HEK293T (cell line): ENCODE results near the gene NEUROD1.

ENCODE experiments used
- CTCF ChIA-PET: fragments of 350-600 bp; formaldehyde crosslinking; extraction: SDS; loops from one replicate; lab custom pipeline; 2021; ENCODE audit warnings: antibody characterized with exemption, inconsistent platforms; lab: Yijun Ruan, JAX
- POLR2A ChIA-PET: fragments of 350-600 bp; formaldehyde crosslinking; extraction: SDS; loops from one replicate; lab custom pipeline; 2020; ENCODE audit warnings: antibody characterized with exemption, inconsistent platforms; lab: Yijun Ruan, JAX
- DNase-seq: peaks from one replicate; pipeline ENCODE4 v3.0.0; 2012; ENCODE audit warnings: mixed read lengths; ENCODE audit errors: extremely low spot score
- ARNT ChIP-seq: fragments of 450-650 bp; IDR thresholded peaks from 2 replicates; pipeline ENCODE4 v1.6.1; 2017; ENCODE audit warnings: mild to moderate bottlenecking
- BHLHE40 ChIP-seq: fragments of 450-650 bp; IDR thresholded peaks from 2 replicates; pipeline ENCODE4 v1.6.1; 2016; ENCODE audit warnings: mild to moderate bottlenecking, moderate library complexity, borderline replicate concordance
- CTBP1 ChIP-seq: fragments of 450-650 bp; IDR thresholded peaks from 2 replicates; pipeline ENCODE4 v1.6.1; 2016; ENCODE audit warnings: borderline replicate concordance
- ELF4 ChIP-seq: fragments of 450-650 bp; IDR thresholded peaks from 2 replicates; pipeline ENCODE4 v1.6.1; 2017; ENCODE audit warnings: antibody characterized with exemption
- FOXA1 ChIP-seq: fragments of 450-650 bp; IDR thresholded peaks from 2 replicates; pipeline ENCODE4 v1.6.1; 2016; ENCODE audit warnings: mild to moderate bottlenecking
- FOXK2 ChIP-seq: fragments of 450-650 bp; IDR thresholded peaks from 2 replicates; pipeline ENCODE4 v1.6.1; 2016; ENCODE audit warnings: mild to moderate bottlenecking
- FOXM1 ChIP-seq: fragments of 450-650 bp; IDR thresholded peaks from 2 replicates; pipeline ENCODE4 v1.6.1; 2017; ENCODE audit warnings: mild to moderate bottlenecking, borderline replicate concordance
- HDGF ChIP-seq: fragments of 450-650 bp; IDR thresholded peaks from 2 replicates; pipeline ENCODE4 v1.6.1; 2017; ENCODE audit warnings: antibody characterized with exemption, borderline replicate concordance
- L3MBTL2 ChIP-seq: fragments of 450-650 bp; conservative IDR thresholded peaks from 2 replicates; pipeline ENCODE4 v1.6.1; 2016; ENCODE audit warnings: mild to moderate bottlenecking
- LEF1 ChIP-seq: fragments of 450-650 bp; IDR thresholded peaks from 2 replicates; pipeline ENCODE4 v1.6.1; 2017; ENCODE audit warnings: mild to moderate bottlenecking, borderline replicate concordance
- NFRKB ChIP-seq: fragments of 450-650 bp; IDR thresholded peaks from 2 replicates; pipeline ENCODE4 v1.6.1; 2016; ENCODE audit warnings: mild to moderate bottlenecking, moderate library complexity
- PKNOX1 ChIP-seq: fragments of 450-650 bp; IDR thresholded peaks from 2 replicates; pipeline ENCODE4 v1.6.1; 2016
- SP1 ChIP-seq: fragments of 450-650 bp; IDR thresholded peaks from 2 replicates; pipeline ENCODE4 v1.6.1; 2017
- SUZ12 ChIP-seq: fragments of 450-650 bp; IDR thresholded peaks from 2 replicates; pipeline ENCODE4 v1.6.1; 2016; ENCODE audit warnings: mild to moderate bottlenecking
- TARDBP ChIP-seq: fragments of 450-650 bp; IDR thresholded peaks from 2 replicates; pipeline ENCODE4 v1.6.1; 2016
- ZNF384 ChIP-seq: fragments of 450-650 bp; IDR thresholded peaks from 2 replicates; pipeline ENCODE4 v1.6.1; 2016

The NEUROD1 gene

GRCh38 chr2:181632733-181633401, 47.5 kb downstream of the NEUROD1 start:
- TF ChIP-seq ELF4 (no peak), LEF1 (no peak), BHLHE40 (no peak), TARDBP (no peak), L3MBTL2 (no peak), PKNOX1 (no peak), ZNF384 (no peak), HDGF (no peak), ARNT (no peak), FOXA1 (no peak), NFRKB (no peak), SUZ12 (no peak), FOXM1 (no peak), CTBP1 (no peak), FOXK2 (no peak)
- ChIA-PET CTCF (no interaction called here), POLR2A (no interaction called here)
- DNase-seq: no peak

- ChIA-PET CTCF (no interaction called here), POLR2A (no interaction called here)
- DNase-seq: no peak
- TF ChIP-seq ZNF384 (no peak), LEF1 (no peak), HDGF (no peak), FOXM1 (no peak), CTBP1 (no peak), ARNT (no peak), FOXA1 (no peak), PKNOX1 (no peak), L3MBTL2 (no peak), ELF4 (no peak), SUZ12 (no peak), NFRKB (no peak), BHLHE40 (no peak), SP1 (no peak), FOXK2 (no peak), TARDBP (no peak)
These were observed 51.4 kb downstream of the NEUROD1 start for GRCh38 chr2:181628590-181629585.

- DNase-seq: no peak
- POLR2A ChIA-PET: no interaction called here
- TF ChIP-seq BHLHE40 (no peak), ZNF384 (no peak), SP1 (no peak), ARNT (no peak), L3MBTL2 (no peak), ELF4 (no peak), CTBP1 (no peak), PKNOX1 (no peak), SUZ12 (no peak), HDGF (no peak), FOXM1 (no peak), LEF1 (no peak), NFRKB (no peak), FOXA1 (no peak), TARDBP (no peak), FOXK2 (no peak)
- CTCF ChIA-PET: no interaction called here
These were observed 52.8 kb downstream of the NEUROD1 start for GRCh38 chr2:181627545-181627944.

GRCh38 chr2:181626671-181627070, 53.6 kb downstream of the NEUROD1 start:
- ChIA-PET POLR2A (no interaction called here), CTCF (no interaction called here)
- no peak for DNase-seq
- TF ChIP-seq FOXM1 (no peak), SUZ12 (no peak), SP1 (no peak), NFRKB (no peak), CTBP1 (no peak), LEF1 (no peak), TARDBP (no peak), BHLHE40 (no peak), ELF4 (no peak), PKNOX1 (no peak), ARNT (no peak)
